ENCODE results near the gene RETREG1.

GRCh38 chr5:16471387-16471786, 145.4 kb downstream of the RETREG1 start:
- TF ChIP-seq POLR2A (IDR thresholded peaks at IDR 0.05): no peak
- no peak for TF ChIP-seq CTCF (IDR thresholded peaks at IDR 0.05)

Data from testis (tissue), 2 donors.